Measurements from ENCODE around the gene NR5A2.

NR5A2 gene

GRCh38 chr1:200152336-200152735 lies 124.8 kb downstream of the NR5A2 start:
- H3K4me3 ChIP-seq (ENCODE audit: low read depth, low read length) = no peak overlapping the region
- TF ChIP-seq MYC (IDR thresholded peaks at IDR 0.05; ENCODE audit: low read depth, low read length) = no peak
- TF ChIP-seq CTCF (IDR thresholded peaks at IDR 0.05; ENCODE audit: low read depth, low read length) = no peak
- TF ChIP-seq, protein P1, sequence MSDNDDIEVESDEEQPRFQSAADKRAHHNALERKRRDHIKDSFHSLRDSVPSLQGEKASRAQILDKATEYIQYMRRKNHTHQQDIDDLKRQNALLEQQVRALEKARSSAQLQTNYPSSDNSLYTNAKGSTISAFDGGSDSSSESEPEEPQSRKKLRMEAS (IDR thresholded peaks at IDR 0.05; ENCODE audit: low read depth, low read length) = no peak
- TF ChIP-seq POLR2A (IDR thresholded peaks at IDR 0.05; ENCODE audit: extremely low read depth, insufficient read length) = no peak
- DNase-seq (ENCODE audit: low read depth) = no peak

DNA sequence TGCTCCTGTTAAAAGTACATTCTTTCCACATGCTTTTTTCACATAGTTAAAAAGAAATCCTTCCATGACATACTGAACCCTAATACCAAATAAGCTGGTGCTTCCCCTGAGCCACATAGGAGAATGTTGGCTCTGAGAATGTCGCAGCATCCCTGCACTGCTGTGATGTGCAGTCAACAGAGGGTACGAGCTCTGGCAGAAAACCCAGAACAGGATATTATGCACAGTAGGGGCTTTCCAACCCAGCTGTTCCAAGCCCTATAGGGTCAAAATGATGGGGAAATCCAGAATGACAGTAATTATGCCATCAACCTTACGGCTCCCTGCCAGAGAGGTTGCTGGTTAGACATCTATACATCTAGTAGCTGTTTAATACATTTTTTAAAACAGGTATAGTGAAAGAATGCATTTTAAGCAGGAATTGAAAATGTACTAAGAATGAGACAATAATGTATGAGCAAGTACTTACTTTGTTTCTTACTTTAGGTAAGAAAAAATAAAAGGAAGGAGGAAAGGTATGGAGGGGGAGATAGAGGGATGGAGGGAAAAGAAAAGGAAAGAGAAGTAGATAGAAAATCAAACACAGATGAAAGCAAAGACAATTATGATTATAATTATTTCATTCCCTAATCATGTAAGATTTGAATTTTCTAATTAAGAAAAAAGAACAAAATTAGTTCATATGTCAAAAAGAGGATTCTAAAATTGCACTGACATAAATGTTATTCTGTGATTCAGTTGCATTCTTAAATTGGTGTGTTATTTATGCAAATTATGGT lies 126.0 kb downstream of the NR5A2 start:
- no peak overlapping the region for H3K4me3 ChIP-seq (ENCODE audit: low read depth, low read length)
- TF ChIP-seq CTCF (IDR thresholded peaks at IDR 0.05; ENCODE audit: low read depth, low read length) (no peak), MYC (IDR thresholded peaks at IDR 0.05; ENCODE audit: low read depth, low read length) (no peak), POLR2A (IDR thresholded peaks at IDR 0.05; ENCODE audit: extremely low read depth, insufficient read length) (no peak)
- TF ChIP-seq, protein P1 (IDR thresholded peaks at IDR 0.05; ENCODE audit: low read depth, low read length) = no peak
- peak; percentile 19 for DNase-seq (ENCODE audit: low read depth)

GRCh38 chr1:200154069-200154767 lies 126.7 kb downstream of the NR5A2 start:
- DNase-seq (ENCODE audit: low read depth) = peak; percentile 94
- H3K4me3 ChIP-seq (ENCODE audit: low read depth, low read length) = no peak overlapping the region
- TF ChIP-seq, protein P1 (IDR thresholded peaks at IDR 0.05; ENCODE audit: low read depth, low read length) = peak; percentile 58
- TF ChIP-seq CTCF (IDR thresholded peaks at IDR 0.05; ENCODE audit: low read depth, low read length) (no peak), POLR2A (IDR thresholded peaks at IDR 0.05; ENCODE audit: extremely low read depth, insufficient read length) (no peak), MYC (IDR thresholded peaks at IDR 0.05; ENCODE audit: low read depth, low read length) (peak; percentile 34; the same call in 1 of the 2 replicates)

DNA sequence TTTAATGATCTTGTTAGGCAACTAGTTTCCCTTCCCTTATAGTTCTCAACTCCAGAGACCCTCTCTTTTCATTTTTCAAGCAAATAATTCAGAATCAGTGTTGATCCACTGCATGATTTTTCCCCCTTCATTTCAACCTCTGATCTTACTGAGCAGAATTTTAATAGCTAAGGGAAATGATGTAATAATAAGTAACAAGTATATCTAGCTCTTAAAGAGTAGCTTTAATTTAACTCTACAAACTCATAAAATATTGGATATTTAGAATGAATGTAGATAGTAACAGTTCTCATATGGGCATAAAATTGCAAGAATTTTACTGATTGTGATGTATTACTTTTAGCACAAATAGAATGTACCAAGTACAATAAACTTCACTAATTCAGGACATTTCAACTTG lies 130.2 kb downstream of the NR5A2 start:
- no peak overlapping the region for H3K4me3 ChIP-seq (ENCODE audit: low read depth, low read length)
- TF ChIP-seq MYC (IDR thresholded peaks at IDR 0.05; ENCODE audit: low read depth, low read length) = no peak
- no peak for DNase-seq (ENCODE audit: low read depth)

DNA sequence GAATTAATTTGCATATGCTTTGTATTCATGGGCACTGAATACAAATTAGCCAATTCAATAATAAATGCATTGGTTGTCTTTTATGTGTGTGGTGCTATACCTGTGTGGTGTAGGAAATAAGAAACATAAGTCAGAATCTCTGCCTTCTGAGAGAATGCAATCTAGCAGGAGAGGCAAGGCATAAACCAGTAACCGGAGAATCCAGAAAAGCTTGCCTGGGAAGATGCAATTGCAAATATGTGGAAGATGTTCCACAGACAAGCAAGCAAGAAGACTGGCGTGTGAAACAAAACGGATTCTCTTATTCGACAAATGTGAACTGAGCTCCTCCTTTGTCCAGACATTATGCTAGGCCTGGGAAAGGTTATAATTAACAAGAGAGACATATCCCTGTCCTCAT lies 134.3 kb downstream of the NR5A2 start:
- DNase-seq (ENCODE audit: low read depth) = no peak
- TF ChIP-seq CTCF (IDR thresholded peaks at IDR 0.05; ENCODE audit: low read depth, low read length) (no peak), POLR2A (IDR thresholded peaks at IDR 0.05; ENCODE audit: extremely low read depth, insufficient read length) (no peak), MYC (IDR thresholded peaks at IDR 0.05; ENCODE audit: low read depth, low read length) (no peak)
- TF ChIP-seq, protein P1 (IDR thresholded peaks at IDR 0.05; ENCODE audit: low read depth, low read length) = no peak
- H3K4me3 ChIP-seq (ENCODE audit: low read depth, low read length) = no peak overlapping the region

DNA sequence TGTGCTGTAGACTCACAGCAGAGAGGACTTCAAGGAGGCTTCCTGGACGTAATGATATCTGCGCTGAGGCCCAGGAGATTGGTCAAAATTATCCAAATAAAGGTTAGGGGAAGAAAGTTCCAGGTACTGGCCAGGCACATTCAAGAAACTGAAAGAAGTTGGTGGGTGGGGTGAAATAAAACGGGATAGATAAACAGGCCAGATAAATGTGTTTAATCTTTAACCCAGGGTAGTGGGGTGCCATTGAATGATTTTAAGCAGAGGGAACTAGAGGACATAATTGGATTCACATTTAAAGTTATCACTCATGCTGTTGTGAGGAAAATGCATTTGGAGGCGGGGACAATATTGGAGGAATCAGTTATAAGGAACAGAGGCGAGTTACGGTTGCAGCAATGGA lies 134.7 kb downstream of the NR5A2 start:
- DNase-seq (ENCODE audit: low read depth) = no peak
- TF ChIP-seq CTCF (IDR thresholded peaks at IDR 0.05; ENCODE audit: low read depth, low read length) (no peak), POLR2A (IDR thresholded peaks at IDR 0.05; ENCODE audit: extremely low read depth, insufficient read length) (no peak), MYC (IDR thresholded peaks at IDR 0.05; ENCODE audit: low read depth, low read length) (no peak)
- TF ChIP-seq, protein P1 (IDR thresholded peaks at IDR 0.05; ENCODE audit: low read depth, low read length) = no peak
- H3K4me3 ChIP-seq (ENCODE audit: low read depth, low read length) = no peak overlapping the region

Measured in NB4 (cell line).